Measurements from ENCODE around the gene GNE.

DNA sequence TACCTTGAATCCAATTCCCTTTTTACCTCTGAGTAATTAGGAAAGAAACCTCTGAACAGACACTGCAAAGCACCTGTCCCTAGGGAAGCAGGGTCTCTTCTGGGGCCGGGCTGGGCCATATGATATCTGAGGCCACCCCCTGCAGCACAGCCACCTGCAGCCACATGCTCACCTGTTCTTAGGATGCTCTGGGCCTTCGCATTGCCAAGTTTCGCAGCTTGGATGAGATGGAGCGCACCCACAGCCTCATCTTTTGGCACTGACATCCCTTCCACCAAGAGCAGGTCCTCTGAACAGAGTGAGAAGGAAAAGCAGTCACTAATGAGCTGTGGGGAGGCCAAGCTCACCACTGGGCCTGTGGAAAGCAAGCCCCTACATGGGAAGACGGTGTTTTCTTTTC, 40.2 kb downstream of the GNE start:
- TF ChIP-seq PRDM4 (tag by site-specific recombination; IDR thresholded peaks at IDR 0.05), result no peak
- TF ChIP-seq ZBTB20 (tag by site-specific recombination; IDR thresholded peaks at IDR 0.05), result no peak
- TF ChIP-seq ZNF274 (IDR thresholded peaks at IDR 0.05; ENCODE audit: low read length), result no peak
- no peak for TF ChIP-seq ZNF274 (tag by site-specific recombination; IDR thresholded peaks at IDR 0.05; ENCODE audit: borderline replicate concordance)
- no peak for TF ChIP-seq ZFP3 (tag by site-specific recombination; IDR thresholded peaks at IDR 0.05; ENCODE audit: low read depth)
- TF ChIP-seq CTCF (tag by site-specific recombination; IDR thresholded peaks at IDR 0.05), result no peak
